NCI-H446 treated with DMSO at 0.1 percent for 48 hours (cell line): Measurements from ENCODE around the gene CCDC6.
A peak's percentile ranks its signal among the peaks of the same experiment; 100 is the strongest.
"Not testable (repeated sequence)": the region's sequence is repeated elsewhere in the genome, so short reads cannot be mapped to it uniquely, and the experiment has no call there.

Experiments used
- DNase-seq: peaks from one replicate; lab custom pipeline; 2025; lab: John Stamatoyannopoulos, UW

Gene CCDC6

GRCh38 chr10:59906417-59907202 lies at the start of gene CCDC6:
CCDC6 (minus strand) TSS chr10:59906556; CDS start chr10:59906424, 132 bp downstream.
- DNase-seq, result peak; percentile 78

GRCh38 chr10:59954296-59954695 lies 47.9 kb upstream of the CCDC6 start:
- DNase-seq, result no peak

GRCh38 chr10:59953711-59954110 lies 47.4 kb upstream of the CCDC6 start:
- DNase-seq, result not testable (repeated sequence)

GRCh38 chr10:59950105-59950504 lies 43.7 kb upstream of the CCDC6 start:
- no peak for DNase-seq

- DNase-seq, result no peak
These were observed 43.3 kb upstream of the CCDC6 start for GRCh38 chr10:59949608-59950007.

GRCh38 chr10:59945991-59946390 lies 39.6 kb upstream of the CCDC6 start:
- DNase-seq, result no peak

- no peak for DNase-seq
These were observed 39.2 kb upstream of the CCDC6 start for GRCh38 chr10:59945590-59945989.

GRCh38 chr10:59944339-59944935 lies 38.1 kb upstream of the CCDC6 start:
- no peak for DNase-seq

- no peak for DNase-seq
These were observed 36.2 kb upstream of the CCDC6 start for GRCh38 chr10:59942556-59942955.

- no peak for DNase-seq
These were observed 31.4 kb upstream of the CCDC6 start for GRCh38 chr10:59937720-59938119.

GRCh38 chr10:59934701-59935100 lies 28.3 kb upstream of the CCDC6 start:
- no peak for DNase-seq

GRCh38 chr10:59930788-59931521 lies 24.6 kb upstream of the CCDC6 start:
- DNase-seq, result not testable (repeated sequence)

- no peak for DNase-seq
These were observed 19.7 kb upstream of the CCDC6 start for GRCh38 chr10:59926086-59926485.

- DNase-seq, result no peak
These were observed 16.6 kb upstream of the CCDC6 start for GRCh38 chr10:59922907-59923306.

GRCh38 chr10:59917922-59918321 lies 11.6 kb upstream of the CCDC6 start:
- DNase-seq, result no peak

- no peak for DNase-seq
These were observed 7.3 kb upstream of the CCDC6 start for GRCh38 chr10:59913547-59914237.

GRCh38 chr10:59910867-59911266 lies 4.5 kb upstream of the CCDC6 start:
- DNase-seq, result no peak

- DNase-seq, result no peak
These were observed 3.5 kb upstream of the CCDC6 start for GRCh38 chr10:59909815-59910214.

GRCh38 chr10:59908808-59909143 lies 2.4 kb upstream of the CCDC6 start:
- no peak for DNase-seq

GRCh38 chr10:59907918-59908807 lies 1.8 kb upstream of the CCDC6 start:
- peak; percentile 27 for DNase-seq

- DNase-seq, result no peak
These were observed 1.2 kb upstream of the CCDC6 start for GRCh38 chr10:59907537-59907917.
